ENCODE data around the gene FXYD3. TPM values are rescaled to one million over a fixed set of nuclear protein-coding genes. Genes with fewer than 3 reads are reported as not detected.
A peak's percentile ranks its signal among the peaks of the same experiment; 100 is the strongest.

FXYD3 gene
- total RNA-seq, 6 experiments from 2014 or later: 1.0 TPM; not detected in 5

- Histone ChIP-seq H3K36me3 (no peaks in the 10 kb centered on the region), H3K27me3 (no peaks in the 10 kb centered on the region), H3K4me3 (no peak overlapping the region), H3K9me3 (no peaks in the 10 kb centered on the region), H3K27ac (no peak overlapping the region), H3K4me1 (peaks cover 0 to 25% (median 10%) of the 10 kb centered on the region in 4 donors)
- ATAC-seq (no peak), DNase-seq (peak in 1 of 3 donors; percentile 39)
- intact Hi-C loops (cut with DNase I): no loop called here
- WGBS (ENCODE audit: insufficient coverage, low coverage, low lambda C conversion rate, missing lambda C conversion rate): 43% methylated on average over 2 of the region's 5 CpGs
- no peak for TF ChIP-seq POLR2A (IDR thresholded peaks at IDR 0.05)
- TF ChIP-seq CTCF (IDR thresholded peaks at IDR 0.05): no peak
Measured at GRCh38 chr19:35167251-35168119, 51.9 kb downstream of the FXYD3 start.

GRCh38 chr19:35168196-35168595 is 52.6 kb downstream of the FXYD3 start:
- ATAC-seq (peak in 2 of 4 donors; percentile 5 to 48), DNase-seq (peak in 1 of 3 donors; percentile 20)
- no peaks in the 10 kb centered on the region for H3K9me3 ChIP-seq
- WGBS (ENCODE audit: insufficient coverage, low coverage, low lambda C conversion rate, missing lambda C conversion rate): 30% methylated on average over 1 of the region's 3 CpGs
- TF ChIP-seq CTCF (IDR thresholded peaks at IDR 0.05) (no peak), POLR2A (IDR thresholded peaks at IDR 0.05) (no peak)
- no peaks in the 10 kb centered on the region for H3K27me3 ChIP-seq
- H3K36me3 ChIP-seq: no peaks in the 10 kb centered on the region
- no peak overlapping the region for H3K27ac ChIP-seq
- no peak overlapping the region for H3K4me3 ChIP-seq
- intact Hi-C loops (cut with DNase I): no loop called here
- H3K4me1 ChIP-seq: peaks cover 0 to 25% (median 10%) of the 10 kb centered on the region in 4 donors

GRCh38 chr19:35169221-35169995 is 53.8 kb downstream of the FXYD3 start:
- Histone ChIP-seq H3K4me3 (no peak overlapping the region), H3K27ac (peak overlapping the region in 1 of 3 donors; percentile 85), H3K27me3 (no peaks in the 10 kb centered on the region), H3K36me3 (no peaks in the 10 kb centered on the region), H3K4me1 (peaks cover 0 to 25% (median 10%) of the 10 kb centered on the region in 4 donors), H3K9me3 (no peaks in the 10 kb centered on the region)
- peak in 1 of 3 donors; percentile 43 for DNase-seq
- 49% methylated on average over 11 of the region's 18 CpGs for WGBS (ENCODE audit: insufficient coverage, low coverage, low lambda C conversion rate, missing lambda C conversion rate)
- ATAC-seq: peak in 3 of 4 donors; percentile 10 to 37 (median 26)
- no peak for TF ChIP-seq CTCF (IDR thresholded peaks at IDR 0.05)
- no peak for TF ChIP-seq POLR2A (IDR thresholded peaks at IDR 0.05)
- intact Hi-C loops (cut with DNase I): no loop called here

GRCh38 chr19:35170359-35171061 is 54.9 kb downstream of the FXYD3 start:
- Histone ChIP-seq H3K9me3 (no peaks in the 10 kb centered on the region), H3K4me3 (no peak overlapping the region), H3K36me3 (no peaks in the 10 kb centered on the region), H3K27me3 (no peaks in the 10 kb centered on the region), H3K27ac (peak overlapping the region in 2 of 3 donors; percentile 67 to 85), H3K4me1 (peaks cover 0 to 25% (median 10%) of the 10 kb centered on the region in 4 donors)
- TF ChIP-seq POLR2A (IDR thresholded peaks at IDR 0.05): no peak
- no peak for TF ChIP-seq CTCF (IDR thresholded peaks at IDR 0.05)
- intact Hi-C loops (cut with DNase I): no loop called here
- ATAC-seq: peak; percentile 84 to 94 (median 90)
- WGBS (ENCODE audit: insufficient coverage, low coverage, low lambda C conversion rate, missing lambda C conversion rate): 27% methylated on average over 5 of the region's 7 CpGs
- peak in 2 of 3 donors; percentile 61 to 85 for DNase-seq

Measured in right lobe of liver (tissue), 6 donors.